ENCODE results near the gene DMD. TPM values are rescaled to one million over a fixed set of nuclear protein-coding genes. Genes with fewer than 3 reads are reported as not detected.

The DMD gene
- total and polyA plus RNA-seq, 12 donors: 28.5 to 228 (median 168) TPM

DNA sequence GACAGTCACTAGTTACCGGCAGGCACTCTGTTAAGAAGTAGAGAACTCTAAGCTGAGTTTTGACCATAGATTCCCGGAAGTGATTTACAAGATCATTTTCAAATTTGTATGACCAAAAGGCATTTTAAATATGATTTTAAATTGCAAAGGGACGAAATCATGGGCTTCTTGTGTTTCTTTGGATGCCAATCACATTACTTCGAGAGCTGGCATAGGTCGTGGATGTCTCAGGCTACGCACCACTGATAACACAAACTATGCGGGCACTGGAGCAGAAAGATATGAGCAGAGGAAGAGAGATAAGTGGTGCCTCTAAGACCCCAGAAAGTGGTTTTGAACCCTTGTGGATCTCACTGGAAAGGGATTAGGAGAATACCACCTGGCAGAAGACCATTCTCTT, 1845.3 kb downstream of the DMD start:
- ATAC-seq (no peak), DNase-seq (no peak)
- TF ChIP-seq, protein P1, sequence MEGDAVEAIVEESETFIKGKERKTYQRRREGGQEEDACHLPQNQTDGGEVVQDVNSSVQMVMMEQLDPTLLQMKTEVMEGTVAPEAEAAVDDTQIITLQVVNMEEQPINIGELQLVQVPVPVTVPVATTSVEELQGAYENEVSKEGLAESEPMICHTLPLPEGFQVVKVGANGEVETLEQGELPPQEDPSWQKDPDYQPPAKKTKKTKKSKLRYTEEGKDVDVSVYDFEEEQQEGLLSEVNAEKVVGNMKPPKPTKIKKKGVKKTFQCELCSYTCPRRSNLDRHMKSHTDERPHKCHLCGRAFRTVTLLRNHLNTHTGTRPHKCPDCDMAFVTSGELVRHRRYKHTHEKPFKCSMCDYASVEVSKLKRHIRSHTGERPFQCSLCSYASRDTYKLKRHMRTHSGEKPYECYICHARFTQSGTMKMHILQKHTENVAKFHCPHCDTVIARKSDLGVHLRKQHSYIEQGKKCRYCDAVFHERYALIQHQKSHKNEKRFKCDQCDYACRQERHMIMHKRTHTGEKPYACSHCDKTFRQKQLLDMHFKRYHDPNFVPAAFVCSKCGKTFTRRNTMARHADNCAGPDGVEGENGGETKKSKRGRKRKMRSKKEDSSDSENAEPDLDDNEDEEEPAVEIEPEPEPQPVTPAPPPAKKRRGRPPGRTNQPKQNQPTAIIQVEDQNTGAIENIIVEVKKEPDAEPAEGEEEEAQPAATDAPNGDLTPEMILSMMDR (IDR thresholded peaks at IDR 0.05): no peak
- Histone ChIP-seq H3K36me3 (no peaks in the 10 kb centered on the region), H3K9me3 (no peaks in the 10 kb centered on the region), H3K27ac (no peak overlapping the region), H3K4me1 (peaks cover 0 to 5% (median 0%) of the 10 kb centered on the region in 9 donors), H3K4me3 (no peak overlapping the region), H3K27me3 (no peaks in the 10 kb centered on the region)
- 58 to 59% methylated on average over 7 of the region's 7 CpGs for WGBS, 2 donors
- intact Hi-C loops (cut with DNase I): no loop called here

DNA sequence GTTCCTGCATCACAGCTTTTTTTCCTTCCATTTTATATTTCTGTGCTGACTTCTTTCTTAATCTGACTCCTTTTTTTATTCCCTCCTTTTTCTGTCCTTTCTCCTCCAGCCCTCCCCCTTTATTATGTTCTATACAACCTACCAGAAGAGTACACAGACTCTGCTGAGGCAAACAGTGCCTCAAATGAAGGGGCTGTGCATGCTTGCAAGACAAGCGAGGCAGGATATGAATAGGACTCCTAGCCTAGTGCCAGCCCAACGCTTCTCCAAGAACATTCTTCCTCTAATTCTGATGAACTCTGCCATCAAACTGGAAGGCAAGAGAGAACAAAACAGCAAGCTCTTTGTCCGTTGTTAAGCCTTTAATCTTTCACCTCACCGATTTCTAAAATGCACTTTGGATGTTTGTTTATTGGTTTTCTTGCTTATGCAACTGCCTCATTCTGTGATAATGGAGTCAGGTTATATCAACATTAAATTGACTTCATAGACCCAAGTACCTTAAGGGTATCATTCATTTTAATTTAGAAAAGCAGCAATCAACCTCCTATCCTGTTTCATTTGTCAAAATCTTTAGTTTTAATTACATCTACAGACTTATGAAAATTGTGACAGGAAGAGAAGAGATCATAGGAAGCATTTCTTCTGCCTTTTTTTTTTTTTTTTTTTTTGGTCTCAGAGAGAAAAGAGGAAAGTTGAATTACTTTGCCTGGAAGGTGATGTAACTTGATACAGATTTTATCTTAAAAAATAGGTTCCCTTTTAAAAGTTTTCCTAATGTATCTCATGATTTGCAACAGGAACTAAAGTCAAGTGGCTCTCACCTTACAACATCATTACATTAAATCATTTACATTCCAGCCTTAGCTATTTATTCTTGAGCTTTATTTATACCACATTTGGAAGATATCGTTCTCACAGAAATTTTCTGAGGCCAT, 1854.8 kb downstream of the DMD start:
- Histone ChIP-seq H3K4me3 (no peak overlapping the region), H3K4me1 (peaks cover 0 to 4% (median 0%) of the 10 kb centered on the region in 9 donors), H3K27ac (no peak overlapping the region), H3K36me3 (no peaks in the 10 kb centered on the region), H3K9me3 (no peaks in the 10 kb centered on the region), H3K27me3 (no peaks in the 10 kb centered on the region)
- WGBS, 2 donors: 67 to 73% methylated on average over 5 of the region's 5 CpGs
- ATAC-seq (no peak), DNase-seq (no peak)
- TF ChIP-seq, protein P1 (IDR thresholded peaks at IDR 0.05): no peak
- intact Hi-C loops (cut with DNase I): no loop called here

DNA sequence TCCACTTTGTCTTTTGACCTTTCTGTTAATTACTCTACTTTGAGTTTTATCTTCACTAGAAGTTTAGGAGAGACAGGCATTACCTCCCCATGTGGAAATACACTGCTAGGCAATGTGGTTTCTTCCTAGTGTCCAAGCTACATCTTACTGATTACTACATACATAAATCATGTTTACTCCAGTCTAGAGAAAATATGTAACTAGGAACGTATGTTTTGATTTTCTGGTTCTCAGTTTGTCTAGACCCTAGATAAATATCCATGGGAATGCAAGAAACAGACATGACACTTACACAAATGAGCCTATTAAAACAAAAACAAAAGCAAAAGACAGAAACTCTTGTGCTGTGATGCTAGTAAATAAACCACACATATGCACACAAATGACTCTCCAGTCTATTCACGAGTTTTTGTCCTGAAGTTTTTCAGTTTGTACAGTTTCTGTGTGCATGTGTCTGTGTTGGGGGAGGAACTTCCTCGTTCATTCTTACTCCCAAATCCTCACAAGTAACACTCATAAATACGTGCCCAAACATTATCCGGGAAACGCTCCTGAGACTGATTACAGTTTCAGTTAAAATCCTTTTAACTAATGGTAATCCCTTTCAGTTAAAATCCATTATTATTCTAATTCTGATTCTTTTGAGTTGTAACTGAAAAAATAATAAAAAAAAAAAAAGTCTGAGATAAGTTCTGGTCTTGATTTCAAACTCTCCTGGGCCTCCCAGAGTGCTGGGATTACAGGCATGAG, 1856.0 kb downstream of the DMD start:
- no peak for DNase-seq
- Histone ChIP-seq H3K27ac (no peak overlapping the region), H3K4me3 (no peak overlapping the region), H3K9me3 (no peaks in the 10 kb centered on the region), H3K4me1 (peaks cover 0 to 4% (median 0%) of the 10 kb centered on the region in 9 donors), H3K36me3 (no peaks in the 10 kb centered on the region), H3K27me3 (no peaks in the 10 kb centered on the region)
- TF ChIP-seq, protein P1 (IDR thresholded peaks at IDR 0.05): no peak
- ATAC-seq: no peak
- intact Hi-C loops (cut with DNase I): no loop called here
- 56 to 73% methylated on average over 6 of the region's 6 CpGs for WGBS, 2 donors

DNA sequence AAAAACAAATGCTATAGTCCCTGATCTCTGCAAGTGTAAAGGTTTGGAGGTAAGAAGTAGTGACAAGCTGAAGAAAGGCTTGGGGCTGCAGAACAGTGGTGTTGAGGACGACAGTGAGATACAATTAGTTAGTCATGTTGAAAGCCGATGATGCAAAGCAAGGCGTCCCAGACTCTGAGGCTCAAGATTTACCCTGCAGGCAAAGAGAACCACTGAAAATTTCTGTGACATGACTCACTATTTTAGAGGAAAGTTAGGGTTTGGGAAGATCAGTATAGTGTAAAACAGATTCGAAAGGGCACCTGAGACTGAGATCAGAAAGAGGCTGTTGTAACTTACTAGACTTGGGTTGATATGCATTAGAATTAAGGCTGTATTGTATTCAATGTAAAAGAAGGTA, 1858.3 kb downstream of the DMD start:
- H3K4me3 ChIP-seq: no peak overlapping the region
- TF ChIP-seq, protein P1 (IDR thresholded peaks at IDR 0.05): no peak
- 88 to 92% methylated on average over 4 of the region's 4 CpGs for WGBS, 2 donors
- intact Hi-C loops (cut with DNase I): loop anchor here in 1 of 10 donors (5.0 kb wide), 1 partner anchor 141 kb away; no protein-coding TSS in a partner anchor
- H3K4me1 ChIP-seq: peaks cover 0 to 4% (median 0%) of the 10 kb centered on the region in 9 donors
- H3K36me3 ChIP-seq: no peaks in the 10 kb centered on the region
- H3K27me3 ChIP-seq: no peaks in the 10 kb centered on the region
- no peaks in the 10 kb centered on the region for H3K9me3 ChIP-seq
- no peak overlapping the region for H3K27ac ChIP-seq
- ATAC-seq: no peak
- no peak for DNase-seq
